ENCODE measurements around the gene SLC35D1.

The SLC35D1 gene

DNA sequence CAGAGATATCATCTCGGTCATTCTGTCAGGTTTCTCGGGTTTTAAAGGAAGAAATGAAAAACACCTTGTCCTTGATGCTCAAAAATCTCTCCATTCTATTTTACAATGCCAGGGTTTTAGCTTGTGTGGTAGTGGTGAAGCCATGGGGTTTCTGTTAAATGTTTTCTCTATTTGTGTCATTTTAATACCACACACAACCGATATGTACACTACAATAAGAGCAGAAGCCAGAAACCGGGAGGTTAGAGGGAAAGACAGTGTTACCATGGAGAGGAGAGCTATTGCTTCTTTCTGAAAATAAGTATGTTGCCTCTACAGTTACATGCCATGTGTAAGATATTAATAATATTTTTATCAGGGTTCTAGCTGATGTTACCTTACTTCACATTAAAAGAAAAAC is 2.8 kb downstream of the SLC35D1 start:
- in situ Hi-C loops (cut with MboI; ENCODE audit: low sequenced_read_pairs) = no loop called here

DNA sequence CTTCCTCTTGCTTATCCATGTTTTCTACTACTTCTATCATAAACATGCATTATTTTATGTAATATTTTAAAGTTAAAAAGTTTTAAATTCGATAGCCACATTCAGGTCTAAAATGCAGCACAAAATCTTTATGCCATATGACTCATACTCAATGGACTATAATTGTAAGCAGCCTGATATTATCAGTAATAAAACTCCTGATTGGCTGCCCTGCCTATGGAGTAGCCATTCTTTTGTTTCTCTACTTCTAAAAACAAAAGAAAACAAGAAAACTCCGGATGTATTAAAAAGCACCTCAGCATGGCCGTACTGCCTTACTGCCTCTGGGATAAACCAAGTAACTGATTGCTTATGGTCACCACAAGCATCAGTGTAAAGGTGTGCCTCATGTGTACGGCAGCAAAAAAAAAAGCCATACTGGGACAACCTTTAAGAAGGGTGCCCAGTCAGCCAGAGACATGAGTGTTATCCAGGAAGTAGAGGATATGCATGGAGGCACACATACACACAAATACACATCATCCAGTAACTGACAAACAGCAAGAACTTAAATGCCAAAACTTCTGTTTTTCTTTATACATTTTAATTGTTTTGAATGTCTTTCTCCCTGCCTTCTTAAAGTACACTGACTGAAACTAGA is 9.2 kb downstream of the SLC35D1 start:
- in situ Hi-C loops (cut with MboI; ENCODE audit: low sequenced_read_pairs) = no loop called here

DNA sequence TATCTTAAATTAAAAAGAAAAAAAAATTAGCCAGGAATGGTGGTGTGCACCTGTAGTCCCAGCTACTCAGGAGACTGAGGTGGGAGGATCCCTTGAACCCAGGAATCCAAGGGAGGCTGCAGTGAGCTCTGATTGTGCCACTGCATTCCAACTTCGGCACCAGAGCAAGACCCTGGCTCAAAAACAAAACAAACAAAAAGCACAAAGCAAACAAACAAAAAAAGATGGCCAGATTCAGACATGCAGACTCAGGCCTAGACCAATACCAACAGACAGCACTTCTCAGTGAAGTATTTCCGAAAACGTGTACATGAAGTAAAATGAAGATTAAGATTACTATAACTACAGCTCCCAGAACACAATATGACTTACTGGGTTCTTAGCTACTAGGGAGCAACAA is 10.6 kb downstream of the SLC35D1 start:
- in situ Hi-C loops (cut with MboI; ENCODE audit: low sequenced_read_pairs) = no loop called here

- in situ Hi-C loops (cut with MboI; ENCODE audit: low sequenced_read_pairs) = no loop called here
Measured at GRCh38 chr1:67041841-67042503, 12.0 kb downstream of the SLC35D1 start.

GRCh38 chr1:67040405-67040804 is 13.5 kb downstream of the SLC35D1 start:
- in situ Hi-C loops (cut with MboI; ENCODE audit: low sequenced_read_pairs) = no loop called here

- in situ Hi-C loops (cut with MboI; ENCODE audit: low sequenced_read_pairs) = no loop called here
Measured at GRCh38 chr1:67031859-67032247, 22.1 kb downstream of the SLC35D1 start.

DNA sequence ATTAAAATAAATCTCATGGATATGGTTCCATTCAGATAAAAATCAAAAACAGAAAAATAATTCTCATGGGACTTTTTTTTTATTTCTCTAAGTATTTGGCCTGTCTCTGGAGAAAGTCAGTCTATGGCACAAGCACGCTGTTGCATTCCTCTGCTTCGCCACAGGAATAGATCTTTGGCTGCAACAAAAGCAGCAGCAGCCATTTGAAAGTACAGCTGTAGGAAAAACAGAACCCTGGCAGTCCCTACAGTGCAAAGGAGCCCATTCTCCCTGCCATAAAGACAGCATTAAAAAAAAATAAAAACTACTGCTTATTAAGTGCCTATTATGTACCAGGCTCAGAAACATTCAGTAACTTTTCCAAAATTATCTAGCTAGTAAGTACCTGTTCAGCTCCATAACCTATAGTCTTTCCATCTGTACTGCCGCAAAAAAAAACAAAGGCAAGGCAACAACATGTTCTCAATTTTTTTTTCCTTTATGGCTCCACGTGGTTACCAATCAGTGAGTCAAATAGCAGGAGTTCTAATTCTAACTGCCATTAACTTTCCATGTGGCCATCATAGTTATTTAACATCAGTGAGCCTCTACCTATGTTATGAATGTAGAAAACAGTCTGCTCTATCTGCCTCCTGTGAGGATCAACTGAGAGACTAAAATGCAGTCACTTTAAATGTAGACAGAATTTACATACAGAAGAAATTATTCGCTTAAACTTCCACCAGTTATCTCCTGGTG is 22.7 kb downstream of the SLC35D1 start:
- in situ Hi-C loops (cut with MboI; ENCODE audit: low sequenced_read_pairs) = no loop called here

GRCh38 chr1:67029472-67029871 is 24.5 kb downstream of the SLC35D1 start:
- in situ Hi-C loops (cut with MboI; ENCODE audit: low sequenced_read_pairs) = no loop called here

GRCh38 chr1:67020765-67021164 is 33.2 kb downstream of the SLC35D1 start:
- in situ Hi-C loops (cut with MboI; ENCODE audit: low sequenced_read_pairs) = no loop called here

DNA sequence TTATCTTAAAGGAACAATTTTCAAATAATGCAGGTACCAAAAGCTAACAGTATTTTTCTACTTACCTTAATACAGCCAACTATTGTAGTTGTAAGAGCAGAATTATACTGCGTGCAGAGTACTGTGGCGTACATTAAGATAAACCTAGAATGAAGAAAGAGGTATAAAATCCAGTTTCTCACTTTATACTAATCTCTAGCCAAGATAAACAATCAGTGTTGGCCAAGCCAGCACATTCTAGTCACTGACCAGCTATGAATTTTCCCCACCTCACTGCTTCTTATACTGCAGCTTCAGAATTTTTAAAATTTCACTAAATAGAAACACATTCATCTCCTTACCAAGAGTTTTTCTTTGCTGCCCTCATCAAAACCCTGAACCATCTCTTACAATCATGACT is 33.6 kb downstream of the SLC35D1 start:
- in situ Hi-C loops (cut with MboI; ENCODE audit: low sequenced_read_pairs) = no loop called here

- in situ Hi-C loops (cut with MboI; ENCODE audit: low sequenced_read_pairs) = no loop called here
Measured at GRCh38 chr1:67019600-67020136, 34.3 kb downstream of the SLC35D1 start.

DNA sequence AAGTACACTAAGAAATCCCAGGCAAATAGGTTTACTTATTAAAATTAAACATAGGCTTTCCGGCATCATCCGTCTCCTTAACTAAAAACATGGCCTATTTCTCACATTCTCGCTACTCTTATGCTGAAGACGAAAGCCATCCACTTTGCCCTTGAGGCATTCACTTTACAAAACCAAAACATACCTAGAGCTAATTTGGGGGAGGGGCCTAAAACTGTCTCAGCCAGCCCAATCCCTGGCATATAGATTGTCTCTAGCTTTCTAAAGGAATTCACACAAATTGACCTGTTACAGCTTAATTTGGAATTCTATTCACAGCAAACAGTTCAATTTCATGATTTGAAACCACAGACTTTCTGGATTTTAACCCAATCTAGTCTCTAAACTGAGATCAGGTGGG is 34.8 kb downstream of the SLC35D1 start:
- in situ Hi-C loops (cut with MboI; ENCODE audit: low sequenced_read_pairs) = no loop called here

GRCh38 chr1:67018574-67018973 is 35.4 kb downstream of the SLC35D1 start:
- in situ Hi-C loops (cut with MboI; ENCODE audit: low sequenced_read_pairs) = no loop called here

GRCh38 chr1:67013573-67013972 is 40.4 kb downstream of the SLC35D1 start:
- in situ Hi-C loops (cut with MboI; ENCODE audit: low sequenced_read_pairs) = no loop called here

GRCh38 chr1:67009792-67010191 is 44.2 kb downstream of the SLC35D1 start:
- in situ Hi-C loops (cut with MboI; ENCODE audit: low sequenced_read_pairs) = no loop called here

DNA sequence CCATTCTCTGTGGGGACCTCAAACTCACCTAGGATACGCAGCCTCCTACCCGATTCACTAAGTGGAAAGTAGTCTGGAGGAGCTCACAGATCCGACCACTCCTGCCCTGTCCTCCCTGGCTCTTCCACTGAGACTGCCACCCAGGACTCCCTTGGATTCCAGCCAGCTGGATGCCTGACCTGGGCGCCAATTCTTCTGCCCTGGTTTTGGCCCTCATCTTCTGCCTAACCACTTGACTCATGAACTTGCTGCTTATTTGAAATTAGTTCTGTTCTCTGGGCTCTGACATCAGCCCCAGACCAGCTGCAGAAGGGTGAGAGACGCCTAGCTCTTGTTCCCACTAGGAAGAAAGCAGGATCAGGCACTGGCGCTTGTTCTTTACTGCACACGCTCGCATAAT is 48.9 kb downstream of the SLC35D1 start:
- in situ Hi-C loops (cut with MboI; ENCODE audit: low sequenced_read_pairs) = no loop called here

GRCh38 chr1:67004176-67004575 is 49.8 kb downstream of the SLC35D1 start:
- in situ Hi-C loops (cut with MboI; ENCODE audit: low sequenced_read_pairs) = no loop called here

DNA sequence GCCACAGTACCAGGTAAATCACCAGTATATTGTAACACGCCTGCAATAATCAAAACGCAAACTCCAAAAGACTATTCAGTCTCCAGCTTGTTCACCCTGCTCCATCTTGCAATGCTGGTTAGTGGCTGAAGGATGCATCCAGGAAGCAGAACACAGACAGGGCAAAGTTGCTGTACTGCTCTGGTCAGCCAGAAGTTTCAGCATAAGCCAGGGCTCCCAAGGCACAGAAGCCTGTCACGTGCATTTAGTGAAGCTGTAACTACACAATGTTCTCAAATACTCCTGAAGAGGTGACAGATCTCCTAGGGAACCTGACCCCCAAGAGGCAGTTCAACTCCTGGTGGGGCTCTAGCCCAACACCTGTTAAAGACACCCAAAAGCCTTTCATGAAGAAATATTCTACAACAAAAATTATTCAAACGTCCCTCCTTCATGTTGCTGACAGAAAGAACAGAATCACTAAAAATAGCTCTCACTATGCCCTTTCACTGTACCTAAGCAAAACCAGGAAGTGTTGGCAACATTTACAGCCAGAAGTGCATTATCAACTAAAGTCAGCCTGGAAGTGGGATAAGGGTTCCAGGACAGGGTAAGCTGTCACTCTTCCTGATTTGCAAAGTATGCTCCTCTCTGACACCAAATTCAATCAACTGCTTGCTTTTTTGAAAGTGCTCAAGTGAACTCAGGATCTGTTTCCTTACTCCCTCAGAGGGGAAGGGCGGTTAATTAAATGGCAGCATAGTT is 52.1 kb downstream of the SLC35D1 start:
- in situ Hi-C loops (cut with MboI; ENCODE audit: low sequenced_read_pairs) = no loop called here

- in situ Hi-C loops (cut with MboI; ENCODE audit: low sequenced_read_pairs) = no loop called here
Measured at GRCh38 chr1:66999640-67000400, 54.1 kb downstream of the SLC35D1 start.

DNA sequence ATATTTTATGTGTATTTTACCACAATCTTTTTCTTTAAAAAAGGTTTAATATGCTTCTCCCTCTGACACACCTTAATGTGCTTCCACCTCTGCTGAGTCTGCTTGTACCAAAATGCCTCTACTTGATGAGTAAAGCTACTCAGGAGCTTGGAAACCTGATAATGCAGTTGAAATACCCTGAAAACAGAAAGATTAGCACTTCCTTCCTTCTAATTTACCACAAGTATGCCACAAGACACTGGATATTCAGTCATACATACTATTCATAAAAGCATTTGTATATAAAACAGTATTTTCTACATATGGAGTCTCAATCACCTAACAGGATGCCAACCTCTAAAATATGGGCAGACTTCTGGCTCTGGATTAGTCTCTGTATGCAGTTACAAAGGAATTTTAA is 55.0 kb downstream of the SLC35D1 start:
- in situ Hi-C loops (cut with MboI; ENCODE audit: low sequenced_read_pairs) = no loop called here

All from HL-60/S4 treated with phorbol 12-myristate 13-acetate at 8.2 ng/mL for 4 days and 3 days (cell line).